GM23338 (cell line): ENCODE results near the gene RASSF1. TPM values are rescaled to one million over a fixed set of nuclear protein-coding genes. Genes with fewer than 3 reads are reported as not detected.

Source experiments
- ATAC-seq: fragments of 200-7000 bp; cut with Tn5 transposase; 3 replicates; pipeline ENCODE4 v1.9.1; 2020
- DNase-seq: peaks from one replicate; pipeline ENCODE4 v3.0.0-alpha.2; 2015; ENCODE audit warnings: low spot score
- H2AFZ ChIP-seq: fragments of 200-600 bp; sonication (generic); 2 replicates; pipeline ENCODE4 v1.8.0; 2016; ENCODE audit warnings: antibody characterized with exemption, mild to moderate bottlenecking, moderate library complexity
- H3F3A ChIP-seq: fragments of 200-600 bp; sonication (generic); replicated peaks from 2 replicates; pipeline ENCODE4 v1.8.0; 2017; ENCODE audit warnings: antibody characterized with exemption, mixed run types, low read depth
- H3K27ac ChIP-seq: fragments of 200-600 bp; sonication (generic); 2 replicates; pipeline ENCODE4 v1.6.1; 2016; ENCODE audit warnings: low read depth
- H3K27me3 ChIP-seq: fragments of 200-600 bp; sonication (generic); 2 replicates; pipeline ENCODE4 v1.8.0; 2016; ENCODE audit warnings: mild to moderate bottlenecking, mixed run types, moderate library complexity; ENCODE audit not compliant: insufficient read depth
- H3K36me3 ChIP-seq: fragments of 200-600 bp; sonication (generic); 2 replicates; pipeline ENCODE4 v1.8.0; 2016; ENCODE audit warnings: mild to moderate bottlenecking; ENCODE audit not compliant: insufficient read depth
- H3K4me1 ChIP-seq: fragments of 200-600 bp; sonication (generic); 2 replicates; pipeline ENCODE4 v1.8.0; 2016; ENCODE audit warnings: mild to moderate bottlenecking, moderate library complexity; ENCODE audit not compliant: insufficient read depth
- H3K4me2 ChIP-seq: fragments of 200-600 bp; sonication (generic); 2 replicates; pipeline ENCODE4 v1.7.1; 2017; ENCODE audit warnings: mixed run types
- H3K4me3 ChIP-seq: fragments of 200-600 bp; sonication (generic); 2 replicates; pipeline ENCODE4 v1.6.1; 2016; ENCODE audit warnings: mixed run types
- H3K79me2 ChIP-seq: fragments of 200-600 bp; sonication (generic); replicated peaks from 2 replicates; pipeline ENCODE4 v1.8.0; 2017; ENCODE audit warnings: mild to moderate bottlenecking; ENCODE audit not compliant: insufficient read depth
- H3K9me2 ChIP-seq: fragments of 200-600 bp; sonication (generic); 2 replicates; pipeline ENCODE4 v1.8.0; 2017; ENCODE audit not compliant: insufficient read depth
- H4K20me1 ChIP-seq: fragments of 200-600 bp; sonication (generic); replicated peaks from 2 replicates; pipeline ENCODE4 v1.8.0; 2017; ENCODE audit warnings: mild to moderate bottlenecking; ENCODE audit not compliant: insufficient read depth
- H3K27ac Mint-ChIP-seq: 2 replicates; pipeline ENCODE4 v1.8.0; 2020; ENCODE audit warnings: inconsistent platforms, mild to moderate bottlenecking, moderate library complexity, mixed read lengths
- H3K27me3 Mint-ChIP-seq: 3 replicates; pipeline ENCODE4 v1.8.0; 2022; ENCODE audit warnings: low read depth, mild to moderate bottlenecking, moderate library complexity, mixed read lengths, inconsistent platforms; ENCODE audit not compliant: insufficient read depth, poor library complexity
- H3K36me3 Mint-ChIP-seq: 3 replicates; pipeline ENCODE4 v1.8.0; 2021; ENCODE audit warnings: low read depth, mild to moderate bottlenecking, inconsistent platforms, moderate library complexity, mixed read lengths
- H3K4me1 Mint-ChIP-seq: 3 replicates; pipeline ENCODE4 v1.8.0; 2020; ENCODE audit warnings: mild to moderate bottlenecking, inconsistent platforms, mixed read lengths
- H3K4me3 Mint-ChIP-seq: 3 replicates; pipeline ENCODE4 v1.8.0; 2021; ENCODE audit warnings: moderate library complexity, mild to moderate bottlenecking, inconsistent platforms, mixed read lengths
- H3K9me3 Mint-ChIP-seq: 3 replicates; pipeline ENCODE4 v1.8.0; 2020; ENCODE audit warnings: moderate library complexity, mild to moderate bottlenecking, inconsistent platforms, mixed read lengths
- CREB1 ChIP-seq: fragments of 250-450 bp; sonication (Bioruptor Pico); IDR thresholded peaks from 2 replicates; pipeline ENCODE4 v1.5.0; 2020; ENCODE audit warnings: low read depth, mild to moderate bottlenecking, moderate library complexity
- EZH2 ChIP-seq: fragments of 200-600 bp; sonication (generic); IDR thresholded peaks from one replicate; pipeline ENCODE4 v1.8.0; 2017; ENCODE audit warnings: antibody characterized with exemption, mild to moderate bottlenecking, low read depth; ENCODE audit not compliant: unreplicated experiment
- EZH2phosphoT487 ChIP-seq: fragments of 200-600 bp; sonication (generic); IDR thresholded peaks from one replicate; pipeline ENCODE4 v1.8.1; 2018; ENCODE audit warnings: antibody characterized with exemption; ENCODE audit not compliant: unreplicated experiment
- JUNB ChIP-seq: IDR thresholded peaks from one replicate; pipeline ENCODE4 v1.6.1; 2016; ENCODE audit warnings: antibody characterized with exemption; ENCODE audit not compliant: unreplicated experiment
- NANOG ChIP-seq: IDR thresholded peaks from 2 replicates; pipeline ENCODE4 v1.6.1; 2016; ENCODE audit warnings: antibody characterized with exemption, borderline replicate concordance
- POLR2AphosphoS5 ChIP-seq: IDR thresholded peaks from 2 replicates; pipeline ENCODE4 v1.6.1; 2016; ENCODE audit warnings: antibody characterized with exemption, low read depth
- STAT1 ChIP-seq: IDR thresholded peaks from one replicate; pipeline ENCODE4 v1.6.1; 2016; ENCODE audit warnings: antibody characterized with exemption; ENCODE audit not compliant: unreplicated experiment
- ZNF114 ChIP-seq: fragments of 250-450 bp; sonication (Bioruptor Pico); IDR thresholded peaks from 2 replicates; pipeline ENCODE4 v1.5.0; 2020; ENCODE audit warnings: mild to moderate bottlenecking, moderate library complexity
- ZNF331 ChIP-seq: fragments of 250-450 bp; sonication (Bioruptor Pico); IDR thresholded peaks from 2 replicates; pipeline ENCODE4 v1.5.0; 2020; ENCODE audit warnings: low read depth, mild to moderate bottlenecking, moderate library complexity
- polyA plus RNA-seq: library from polyadenylated mRNA; unstranded; fragments of >200 nt; fragmentation: Nextera tagmentation; extraction: Ambion mirVana; gene quantifications from 2 replicates; pipeline ENCODE4 v1.2.1, GENCODE V29; 2016
- total RNA-seq: library from RNA; depleted of rRNA; stranded (reverse); fragments of >200 nt; shearing (Covaris generic); gene quantifications from 2 replicates; pipeline ENCODE4 v1.2.3, GENCODE V29; 2014
- TF ChIP-seq, protein P1 (sequence below): IDR thresholded peaks from one replicate; pipeline ENCODE4 v1.6.1; 2018; ENCODE audit warnings: antibody characterized with exemption; ENCODE audit not compliant: unreplicated experiment
- TF ChIP-seq, protein P2 (sequence below): fragments of 250-450 bp; sonication (Bioruptor Pico); IDR thresholded peaks from 2 replicates; pipeline ENCODE4 v1.5.0; 2020; ENCODE audit warnings: mild to moderate bottlenecking, moderate library complexity
- TF ChIP-seq, protein P3 (sequence below), 2 experiments: fragments of 200-600 bp in 1 of 2; sonication (generic) in 1 of 2; conservative IDR thresholded peaks; 2 replicates each; pipeline versions ENCODE4 v1.5.1 to v1.6.1; 2016 to 2017; ENCODE audit warnings: antibody characterized with exemption in 2 of 2, low read depth in 2 of 2, mild to moderate bottlenecking in 2 of 2, moderate library complexity in 1 of 2
- TF ChIP-seq, protein P4 (sequence below): IDR thresholded peaks from 2 replicates; pipeline ENCODE4 v1.6.1; 2016; ENCODE audit warnings: antibody characterized with exemption

Gene RASSF1
- total and polyA plus RNA-seq, 2 experiments from 2014 or later = 9.6 to 15.7 TPM

DNA sequence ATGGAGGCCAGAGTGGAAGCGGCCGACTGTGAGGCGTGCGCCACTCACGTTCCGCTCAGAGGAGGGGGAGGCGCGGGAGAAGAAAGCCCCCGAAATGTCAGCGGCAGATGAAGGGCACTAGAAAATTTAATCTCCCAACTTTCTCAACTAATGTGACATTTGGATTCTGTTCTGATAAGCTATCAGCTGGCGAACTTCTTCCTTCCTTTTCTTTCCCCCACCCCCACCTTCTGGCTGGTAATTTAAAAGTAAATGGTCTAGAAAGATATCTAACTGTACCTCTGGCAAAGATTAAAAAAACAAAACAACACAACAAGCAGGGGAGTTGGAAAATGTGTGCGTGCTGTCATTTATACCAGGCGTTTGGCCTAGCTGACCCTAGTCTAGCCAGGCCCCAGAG is 45.1 kb upstream of the RASSF1 start:
- H3K4me2 ChIP-seq = no peak overlapping the region
- H4K20me1 ChIP-seq = no peaks in the 10 kb centered on the region
- no peaks in the 10 kb centered on the region; the same call in 2 of the 3 replicates for H3K9me3 Mint-ChIP-seq
- H3F3A ChIP-seq = no peaks in the 10 kb centered on the region
- H3K36me3 ChIP-seq = no peaks in the 10 kb centered on the region
- no peaks in the 10 kb centered on the region for H3K27me3 ChIP-seq
- H2AFZ ChIP-seq = no peak overlapping the region
- no peak for TF ChIP-seq POLR2AphosphoS5
- no peak for TF ChIP-seq ZNF331 (CRISPR knock-in tag)
- TF ChIP-seq ZNF114 (CRISPR knock-in tag) = no peak
- TF ChIP-seq, protein P1, sequence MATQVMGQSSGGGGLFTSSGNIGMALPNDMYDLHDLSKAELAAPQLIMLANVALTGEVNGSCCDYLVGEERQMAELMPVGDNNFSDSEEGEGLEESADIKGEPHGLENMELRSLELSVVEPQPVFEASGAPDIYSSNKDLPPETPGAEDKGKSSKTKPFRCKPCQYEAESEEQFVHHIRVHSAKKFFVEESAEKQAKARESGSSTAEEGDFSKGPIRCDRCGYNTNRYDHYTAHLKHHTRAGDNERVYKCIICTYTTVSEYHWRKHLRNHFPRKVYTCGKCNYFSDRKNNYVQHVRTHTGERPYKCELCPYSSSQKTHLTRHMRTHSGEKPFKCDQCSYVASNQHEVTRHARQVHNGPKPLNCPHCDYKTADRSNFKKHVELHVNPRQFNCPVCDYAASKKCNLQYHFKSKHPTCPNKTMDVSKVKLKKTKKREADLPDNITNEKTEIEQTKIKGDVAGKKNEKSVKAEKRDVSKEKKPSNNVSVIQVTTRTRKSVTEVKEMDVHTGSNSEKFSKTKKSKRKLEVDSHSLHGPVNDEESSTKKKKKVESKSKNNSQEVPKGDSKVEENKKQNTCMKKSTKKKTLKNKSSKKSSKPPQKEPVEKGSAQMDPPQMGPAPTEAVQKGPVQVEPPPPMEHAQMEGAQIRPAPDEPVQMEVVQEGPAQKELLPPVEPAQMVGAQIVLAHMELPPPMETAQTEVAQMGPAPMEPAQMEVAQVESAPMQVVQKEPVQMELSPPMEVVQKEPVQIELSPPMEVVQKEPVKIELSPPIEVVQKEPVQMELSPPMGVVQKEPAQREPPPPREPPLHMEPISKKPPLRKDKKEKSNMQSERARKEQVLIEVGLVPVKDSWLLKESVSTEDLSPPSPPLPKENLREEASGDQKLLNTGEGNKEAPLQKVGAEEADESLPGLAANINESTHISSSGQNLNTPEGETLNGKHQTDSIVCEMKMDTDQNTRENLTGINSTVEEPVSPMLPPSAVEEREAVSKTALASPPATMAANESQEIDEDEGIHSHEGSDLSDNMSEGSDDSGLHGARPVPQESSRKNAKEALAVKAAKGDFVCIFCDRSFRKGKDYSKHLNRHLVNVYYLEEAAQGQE = no peak
- no peak for TF ChIP-seq EZH2phosphoT487
- no peak for TF ChIP-seq JUNB
- no peak for TF ChIP-seq CREB1 (CRISPR knock-in tag)
- no peak for TF ChIP-seq STAT1
- TF ChIP-seq NANOG = no peak
- TF ChIP-seq EZH2 = no peak
- TF ChIP-seq, protein P2, sequence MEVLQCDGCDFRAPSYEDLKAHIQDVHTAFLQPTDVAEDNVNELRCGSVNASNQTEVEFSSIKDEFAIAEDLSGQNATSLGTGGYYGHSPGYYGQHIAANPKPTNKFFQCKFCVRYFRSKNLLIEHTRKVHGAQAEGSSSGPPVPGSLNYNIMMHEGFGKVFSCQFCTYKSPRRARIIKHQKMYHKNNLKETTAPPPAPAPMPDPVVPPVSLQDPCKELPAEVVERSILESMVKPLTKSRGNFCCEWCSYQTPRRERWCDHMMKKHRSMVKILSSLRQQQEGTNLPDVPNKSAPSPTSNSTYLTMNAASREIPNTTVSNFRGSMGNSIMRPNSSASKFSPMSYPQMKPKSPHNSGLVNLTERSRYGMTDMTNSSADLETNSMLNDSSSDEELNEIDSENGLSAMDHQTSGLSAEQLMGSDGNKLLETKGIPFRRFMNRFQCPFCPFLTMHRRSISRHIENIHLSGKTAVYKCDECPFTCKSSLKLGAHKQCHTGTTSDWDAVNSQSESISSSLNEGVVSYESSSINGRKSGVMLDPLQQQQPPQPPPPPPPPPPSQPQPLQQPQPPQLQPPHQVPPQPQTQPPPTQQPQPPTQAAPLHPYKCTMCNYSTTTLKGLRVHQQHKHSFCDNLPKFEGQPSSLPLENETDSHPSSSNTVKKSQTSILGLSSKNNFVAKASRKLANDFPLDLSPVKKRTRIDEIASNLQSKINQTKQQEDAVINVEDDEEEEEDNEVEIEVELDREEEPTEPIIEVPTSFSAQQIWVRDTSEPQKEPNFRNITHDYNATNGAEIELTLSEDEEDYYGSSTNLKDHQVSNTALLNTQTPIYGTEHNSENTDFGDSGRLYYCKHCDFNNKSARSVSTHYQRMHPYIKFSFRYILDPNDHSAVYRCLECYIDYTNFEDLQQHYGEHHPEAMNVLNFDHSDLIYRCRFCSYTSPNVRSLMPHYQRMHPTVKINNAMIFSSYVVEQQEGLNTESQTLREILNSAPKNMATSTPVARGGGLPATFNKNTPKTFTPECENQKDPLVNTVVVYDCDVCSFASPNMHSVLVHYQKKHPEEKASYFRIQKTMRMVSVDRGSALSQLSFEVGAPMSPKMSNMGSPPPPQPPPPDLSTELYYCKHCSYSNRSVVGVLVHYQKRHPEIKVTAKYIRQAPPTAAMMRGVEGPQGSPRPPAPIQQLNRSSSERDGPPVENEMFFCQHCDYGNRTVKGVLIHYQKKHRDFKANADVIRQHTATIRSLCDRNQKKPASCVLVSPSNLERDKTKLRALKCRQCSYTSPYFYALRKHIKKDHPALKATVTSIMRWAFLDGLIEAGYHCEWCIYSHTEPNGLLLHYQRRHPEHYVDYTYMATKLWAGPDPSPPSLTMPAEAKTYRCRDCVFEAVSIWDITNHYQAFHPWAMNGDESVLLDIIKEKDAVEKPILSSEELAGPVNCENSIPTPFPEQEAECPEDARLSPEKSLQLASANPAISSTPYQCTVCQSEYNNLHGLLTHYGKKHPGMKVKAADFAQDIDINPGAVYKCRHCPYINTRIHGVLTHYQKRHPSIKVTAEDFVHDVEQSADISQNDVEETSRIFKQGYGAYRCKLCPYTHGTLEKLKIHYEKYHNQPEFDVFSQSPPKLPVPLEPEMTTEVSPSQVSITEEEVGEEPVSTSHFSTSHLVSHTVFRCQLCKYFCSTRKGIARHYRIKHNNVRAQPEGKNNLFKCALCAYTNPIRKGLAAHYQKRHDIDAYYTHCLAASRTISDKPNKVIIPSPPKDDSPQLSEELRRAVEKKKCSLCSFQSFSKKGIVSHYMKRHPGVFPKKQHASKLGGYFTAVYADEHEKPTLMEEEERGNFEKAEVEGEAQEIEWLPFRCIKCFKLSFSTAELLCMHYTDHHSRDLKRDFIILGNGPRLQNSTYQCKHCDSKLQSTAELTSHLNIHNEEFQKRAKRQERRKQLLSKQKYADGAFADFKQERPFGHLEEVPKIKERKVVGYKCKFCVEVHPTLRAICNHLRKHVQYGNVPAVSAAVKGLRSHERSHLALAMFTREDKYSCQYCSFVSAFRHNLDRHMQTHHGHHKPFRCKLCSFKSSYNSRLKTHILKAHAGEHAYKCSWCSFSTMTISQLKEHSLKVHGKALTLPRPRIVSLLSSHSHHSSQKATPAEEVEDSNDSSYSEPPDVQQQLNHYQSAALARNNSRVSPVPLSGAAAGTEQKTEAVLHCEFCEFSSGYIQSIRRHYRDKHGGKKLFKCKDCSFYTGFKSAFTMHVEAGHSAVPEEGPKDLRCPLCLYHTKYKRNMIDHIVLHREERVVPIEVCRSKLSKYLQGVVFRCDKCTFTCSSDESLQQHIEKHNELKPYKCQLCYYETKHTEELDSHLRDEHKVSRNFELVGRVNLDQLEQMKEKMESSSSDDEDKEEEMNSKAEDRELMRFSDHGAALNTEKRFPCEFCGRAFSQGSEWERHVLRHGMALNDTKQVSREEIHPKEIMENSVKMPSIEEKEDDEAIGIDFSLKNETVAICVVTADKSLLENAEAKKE (CRISPR knock-in tag) = no peak
- TF ChIP-seq, protein P3, sequence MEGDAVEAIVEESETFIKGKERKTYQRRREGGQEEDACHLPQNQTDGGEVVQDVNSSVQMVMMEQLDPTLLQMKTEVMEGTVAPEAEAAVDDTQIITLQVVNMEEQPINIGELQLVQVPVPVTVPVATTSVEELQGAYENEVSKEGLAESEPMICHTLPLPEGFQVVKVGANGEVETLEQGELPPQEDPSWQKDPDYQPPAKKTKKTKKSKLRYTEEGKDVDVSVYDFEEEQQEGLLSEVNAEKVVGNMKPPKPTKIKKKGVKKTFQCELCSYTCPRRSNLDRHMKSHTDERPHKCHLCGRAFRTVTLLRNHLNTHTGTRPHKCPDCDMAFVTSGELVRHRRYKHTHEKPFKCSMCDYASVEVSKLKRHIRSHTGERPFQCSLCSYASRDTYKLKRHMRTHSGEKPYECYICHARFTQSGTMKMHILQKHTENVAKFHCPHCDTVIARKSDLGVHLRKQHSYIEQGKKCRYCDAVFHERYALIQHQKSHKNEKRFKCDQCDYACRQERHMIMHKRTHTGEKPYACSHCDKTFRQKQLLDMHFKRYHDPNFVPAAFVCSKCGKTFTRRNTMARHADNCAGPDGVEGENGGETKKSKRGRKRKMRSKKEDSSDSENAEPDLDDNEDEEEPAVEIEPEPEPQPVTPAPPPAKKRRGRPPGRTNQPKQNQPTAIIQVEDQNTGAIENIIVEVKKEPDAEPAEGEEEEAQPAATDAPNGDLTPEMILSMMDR (conservative IDR thresholded peaks at IDR 0.05; ENCODE audit: low read depth in 2 of 2) = no peak
- TF ChIP-seq, protein P4, sequence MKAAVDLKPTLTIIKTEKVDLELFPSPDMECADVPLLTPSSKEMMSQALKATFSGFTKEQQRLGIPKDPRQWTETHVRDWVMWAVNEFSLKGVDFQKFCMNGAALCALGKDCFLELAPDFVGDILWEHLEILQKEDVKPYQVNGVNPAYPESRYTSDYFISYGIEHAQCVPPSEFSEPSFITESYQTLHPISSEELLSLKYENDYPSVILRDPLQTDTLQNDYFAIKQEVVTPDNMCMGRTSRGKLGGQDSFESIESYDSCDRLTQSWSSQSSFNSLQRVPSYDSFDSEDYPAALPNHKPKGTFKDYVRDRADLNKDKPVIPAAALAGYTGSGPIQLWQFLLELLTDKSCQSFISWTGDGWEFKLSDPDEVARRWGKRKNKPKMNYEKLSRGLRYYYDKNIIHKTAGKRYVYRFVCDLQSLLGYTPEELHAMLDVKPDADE = no peak
- no peak overlapping the region for H3K4me3 ChIP-seq
- H3K36me3 Mint-ChIP-seq = no peaks in the 10 kb centered on the region
- H3K4me1 ChIP-seq = no peaks in the 10 kb centered on the region
- DNase-seq (no peak), ATAC-seq (no peak)
- no peak overlapping the region for H3K27ac ChIP-seq
- H3K4me1 Mint-ChIP-seq = no peaks in the 10 kb centered on the region; the same call in 2 of the 3 replicates
- H3K9me2 ChIP-seq = no peaks in the 10 kb centered on the region
- H3K27me3 Mint-ChIP-seq = peaks cover 7% of the 10 kb centered on the region
- no peak overlapping the region for H3K27ac Mint-ChIP-seq
- H3K79me2 ChIP-seq = no peaks in the 10 kb centered on the region
- H3K4me3 Mint-ChIP-seq = no peak overlapping the region
